H1 (cell line): Measurements from ENCODE around the gene ZBTB20. TPM values are rescaled to one million over a fixed set of nuclear protein-coding genes. Genes with fewer than 3 reads are reported as not detected.

Source experiments
- CTCF ChIA-PET: fragments of 300-600 bp; sonication (Branson Sonifier 250); formaldehyde crosslinking; loops from one replicate; lab custom pipeline; 2021; ENCODE audit not compliant: partially characterized antibody; lab: Charles Lee
- POLR2A ChIA-PET: fragments of 300-600 bp; sonication (Branson Sonifier 250); formaldehyde crosslinking; loops from one replicate; lab custom pipeline; 2021; ENCODE audit warnings: inconsistent platforms; ENCODE audit not compliant: partially characterized antibody; lab: Charles Lee
- DNase-seq, 2 experiments: peaks; one replicate each; pipeline versions ENCODE4 v3.0.0 to v3.0.0-alpha.2; 2010 to 2022; ENCODE audit warnings: low spot score in 2 of 2, low read depth in 1 of 2, mixed read lengths in 1 of 2
- FAIRE-seq: peaks from 2 replicates; lab custom pipeline; 2011; peaks lifted over from hg19 to GRCh38; lab: Jason Lieb, UNC
- H2AFZ ChIP-seq: 2 replicates; pipeline ENCODE4 v1.8.1; 2012; ENCODE audit warnings: low read length, inconsistent platforms
- H2AK5ac ChIP-seq: 2 replicates; pipeline ENCODE4 v1.6.1; 2013; ENCODE audit warnings: low read depth, low read length
- H2BK120ac ChIP-seq: replicated peaks from 2 replicates; pipeline ENCODE3; 2013; ENCODE audit warnings: low read depth, low read length, inconsistent platforms
- H2BK12ac ChIP-seq: 2 replicates; pipeline ENCODE4 v1.6.1; 2013; ENCODE audit warnings: low read depth, low read length
- H2BK15ac ChIP-seq: 2 replicates; pipeline ENCODE4 v1.6.1; 2013; ENCODE audit warnings: low read length
- H2BK20ac ChIP-seq: 2 replicates; pipeline ENCODE4 v1.6.1; 2013; ENCODE audit warnings: low read length
- H2BK5ac ChIP-seq: 2 replicates; pipeline ENCODE4 v1.6.1; 2013; ENCODE audit warnings: low read depth, low read length
- H3K14ac ChIP-seq: 2 replicates; pipeline ENCODE4 v1.6.1; 2013; ENCODE audit warnings: inconsistent platforms; ENCODE audit not compliant: insufficient read length
- H3K18ac ChIP-seq: 2 replicates; pipeline ENCODE4 v1.6.1; 2013; ENCODE audit warnings: low read length; ENCODE audit errors: extremely low read depth
- H3K23ac ChIP-seq: 2 replicates; pipeline ENCODE4 v1.6.1; 2013; ENCODE audit warnings: inconsistent platforms; ENCODE audit not compliant: insufficient read length
- H3K23me2 ChIP-seq: 2 replicates; pipeline ENCODE4 v1.6.1; 2013; ENCODE audit warnings: low read depth, low read length
- H3K27ac ChIP-seq: 2 replicates; pipeline ENCODE4 v1.6.1; 2011; ENCODE audit warnings: low read depth, low read length, inconsistent platforms
- H3K27me3 ChIP-seq, 4 experiments: replicated peaks in 1 of 4; 1 replicate in 1 of 4; 2 replicates in 3 of 4; pipeline versions ENCODE4 v1.6.1 to v1.8.1; 2011 to 2013; ENCODE audit warnings: low read length in 3 of 4, mild to moderate bottlenecking in 3 of 4, inconsistent platforms in 2 of 4, mixed read lengths in 2 of 4, moderate library complexity in 1 of 4; ENCODE audit not compliant: control insufficient read depth in 3 of 4, insufficient read depth in 3 of 4; ENCODE audit errors: extremely low read depth in 1 of 4
- H3K36me3 ChIP-seq, 4 experiments: 2 replicates each; pipeline versions ENCODE4 v1.6.1 to v1.8.1; 2011 to 2013; ENCODE audit warnings: mild to moderate bottlenecking in 4 of 4, low read length in 3 of 4, moderate library complexity in 2 of 4, control low read depth in 1 of 4, inconsistent platforms in 1 of 4; ENCODE audit not compliant: insufficient read depth in 4 of 4, control insufficient read depth in 2 of 4
- H3K4ac ChIP-seq: replicated peaks from 2 replicates; pipeline ENCODE3; 2013; ENCODE audit warnings: low read length, low read depth, mixed read lengths, inconsistent platforms; ENCODE audit not compliant: insufficient read length
- H3K4me1 ChIP-seq, 4 experiments: replicated peaks in 1 of 4; 1 replicate in 1 of 4; 2 replicates in 3 of 4; pipeline versions ENCODE4 v1.6.1 to v1.8.1; 2011 to 2013; ENCODE audit warnings: low read length in 3 of 4, inconsistent platforms in 2 of 4, mixed read lengths in 1 of 4; ENCODE audit not compliant: insufficient read depth in 4 of 4, control insufficient read depth in 3 of 4
- H3K4me2 ChIP-seq, 2 experiments: 2 replicates each; pipeline versions ENCODE4 v1.6.1 to v1.8.1; 2011 to 2013; ENCODE audit warnings: low read depth in 2 of 2, low read length in 2 of 2, control low read depth in 1 of 2, inconsistent platforms in 1 of 2, mild to moderate bottlenecking in 1 of 2; ENCODE audit not compliant: insufficient read depth in 1 of 2
- H3K4me3 ChIP-seq, 4 experiments: fragments of 200-600, 300-600 bp in 1 of 4; sonication (generic), shearing (Covaris generic), sonication (Bioruptor Twin) in 1 of 4; 2 replicates each; pipeline versions ENCODE4 v1.5.1 to v1.8.1; 2011 to 2016; ENCODE audit warnings: low read length in 4 of 4, low read depth in 3 of 4, control low read depth in 2 of 4, inconsistent platforms in 2 of 4, mild to moderate bottlenecking in 2 of 4, mixed read lengths in 1 of 4, moderate library complexity in 1 of 4; ENCODE audit not compliant: insufficient read depth in 2 of 4; ENCODE audit errors: extremely low read depth in 1 of 4
- H3K56ac ChIP-seq: replicated peaks from 2 replicates; pipeline ENCODE3; 2013; ENCODE audit warnings: low read depth, mild to moderate bottlenecking, mixed read lengths, low read length, inconsistent platforms; ENCODE audit not compliant: insufficient read length
- H3K79me1 ChIP-seq: 2 replicates; pipeline ENCODE4 v1.6.1; 2013; ENCODE audit warnings: low read depth, low read length, control low read depth
- H3K79me2 ChIP-seq, 2 experiments: 2 replicates each; pipeline versions ENCODE4 v1.6.1 to v1.8.1; 2012 to 2013; ENCODE audit warnings: low read length in 2 of 2, mild to moderate bottlenecking in 2 of 2, inconsistent platforms in 1 of 2; ENCODE audit not compliant: insufficient read depth in 2 of 2, control insufficient read depth in 1 of 2
- H3K9ac ChIP-seq, 4 experiments: replicated peaks in 1 of 4; 1 replicate in 1 of 4; 2 replicates in 3 of 4; pipeline versions ENCODE4 v1.6.1 to v1.8.1; 2011 to 2013; ENCODE audit warnings: low read depth in 3 of 4, low read length in 3 of 4, control low read depth in 2 of 4, mild to moderate bottlenecking in 2 of 4, moderate library complexity in 2 of 4, inconsistent platforms in 1 of 4; ENCODE audit errors: extremely low read depth in 1 of 4
- H3K9me3 ChIP-seq, 2 experiments: 2 replicates each; pipeline versions ENCODE4 v1.6.1 to v1.8.1; 2012 to 2013; ENCODE audit warnings: mild to moderate bottlenecking in 2 of 2, moderate library complexity in 2 of 2, control low read depth in 1 of 2, inconsistent platforms in 1 of 2, low read depth in 1 of 2, low read length in 1 of 2, mixed read lengths in 1 of 2; ENCODE audit not compliant: insufficient read depth in 2 of 2
- H4K20me1 ChIP-seq, 2 experiments: replicated peaks in 1 of 2; 2 replicates each; pipeline versions ENCODE3 to v1.8.1; 2011 to 2013; ENCODE audit warnings: inconsistent platforms in 2 of 2, low read length in 2 of 2, mild to moderate bottlenecking in 1 of 2; ENCODE audit not compliant: insufficient read depth in 2 of 2, control insufficient read depth in 1 of 2
- H4K5ac ChIP-seq: 2 replicates; pipeline ENCODE4 v1.6.1; 2013; ENCODE audit warnings: low read length, low read depth, mixed read lengths, inconsistent platforms; ENCODE audit not compliant: insufficient read length
- H4K8ac ChIP-seq: 2 replicates; pipeline ENCODE4 v1.8.0; 2013; ENCODE audit warnings: mild to moderate bottlenecking, moderate library complexity, low read length, inconsistent platforms; ENCODE audit not compliant: insufficient read depth; ENCODE audit errors: extremely low read depth
- H4K91ac ChIP-seq: replicated peaks from 2 replicates; pipeline ENCODE3; 2013; ENCODE audit warnings: low read length, mixed read lengths, inconsistent platforms; ENCODE audit not compliant: insufficient read length
- SIX5 ChIP-seq: IDR thresholded peaks from 2 replicates; pipeline ENCODE4 v1.6.1; 2011; ENCODE audit warnings: mild to moderate bottlenecking, low read depth, low read length
- SRF ChIP-seq: IDR thresholded peaks from 2 replicates; pipeline ENCODE4 v1.6.1; 2011; ENCODE audit warnings: mild to moderate bottlenecking, low read depth, low read length, moderate library complexity
- ZNF274 ChIP-seq: IDR thresholded peaks from 2 replicates; pipeline ENCODE4 v1.7.0; 2012; ENCODE audit warnings: low read length, borderline replicate concordance; ENCODE audit errors: extremely low read depth
- WGBS, 2 experiments: shearing (Covaris generic) in 1 of 2; methylation state at CpG; one replicate each; pipeline versions ENCODE4 v1.1.6 to v1.1.7; 2013 to 2015; ENCODE audit warnings: low lambda C conversion rate in 2 of 2, mixed read lengths in 2 of 2, inconsistent platforms in 1 of 2, low coverage in 1 of 2, missing lambda C conversion rate in 1 of 2; ENCODE audit not compliant: insufficient replicate concordance in 2 of 2, insufficient coverage in 1 of 2, insufficient read length in 1 of 2; ENCODE audit errors: extremely low coverage in 1 of 2, missing lambda C conversion rate in 1 of 2; 5-methylcytosine and 5-hydroxymethylcytosine counted together
- polyA plus RNA-seq, 7 experiments: library from polyadenylated mRNA; depleted of rRNA in 3 of 7; stranded (reverse) in 5 of 7; unstranded in 2 of 7; fragments of >200 nt in 5 of 7; fragments of 200-250 nt in 2 of 7; gene quantifications; 1 replicate in 5 of 7; 2 replicates in 1 of 7; 4 replicates in 1 of 7; pipeline versions ENCODE4 v1.2.1 to v1.2.3, GENCODE V29; 2011 to 2013; ENCODE audit warnings: missing spikeins in 2 of 7, mixed read lengths in 2 of 7
- total RNA-seq: library from RNA; stranded (reverse); fragmentation: NEBNext Ultra II Directional; extraction: Animal tissue kit (Norgen Biotek cat#: 25700); gene quantifications from 2 replicates; pipeline ENCODE4 v1.2.1, GENCODE V29; 2021

ZBTB20 gene
- total and polyA plus RNA-seq, 2 of the 8 experiments (the other 6 are each of a cell fraction or from before 2014, with no cell fraction given): 0.35 to 1.3 TPM

DNA sequence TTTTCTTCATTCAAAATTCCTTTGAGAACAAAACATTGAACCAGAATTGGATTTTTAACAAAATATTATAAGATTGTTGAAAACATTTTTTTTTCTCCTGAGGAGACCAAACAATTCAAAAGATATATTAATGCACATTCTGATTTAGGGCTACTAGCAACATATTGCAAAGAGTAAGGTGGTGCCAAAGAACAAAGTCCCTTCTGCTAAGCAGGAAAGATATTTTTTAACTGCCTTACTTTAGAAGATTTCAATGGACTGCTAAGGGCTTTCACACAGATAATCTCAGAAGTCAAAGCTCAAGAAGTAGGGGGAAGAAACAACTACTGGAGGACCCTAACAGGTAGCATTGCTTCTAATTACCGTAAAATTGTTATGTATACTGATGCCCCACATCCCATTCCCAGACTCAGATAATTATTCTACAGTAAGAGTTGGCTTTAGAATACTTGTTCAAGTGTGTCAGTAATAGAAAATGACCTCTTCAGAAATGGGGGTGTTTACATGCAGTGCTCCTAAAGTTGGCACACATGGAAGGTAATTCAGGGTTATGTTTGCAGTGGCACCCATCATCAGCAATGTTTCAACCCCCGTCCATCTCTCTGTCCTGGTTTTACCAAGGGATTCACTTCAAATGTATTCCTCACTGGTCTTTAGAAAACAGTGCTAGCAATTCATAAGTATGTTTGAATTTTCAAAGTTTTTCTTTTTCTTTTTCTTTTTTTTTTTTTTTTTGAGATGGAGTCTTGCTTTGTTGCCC, 354.7 kb downstream of the ZBTB20 start:
- Histone ChIP-seq H3K36me3 (no peaks in the 10 kb centered on the region), H3K14ac (no peak overlapping the region), H3K18ac (no peak overlapping the region), H2BK5ac (no peak overlapping the region), H3K4me3 (no peak overlapping the region), H4K5ac (no peak overlapping the region), H4K8ac (no peak overlapping the region), H3K23ac (no peak overlapping the region), H3K4me1 (peaks cover 0 to 3% (median 0%) of the 10 kb centered on the region in 4 experiments; a peak in 1 of 7 replicates), H3K79me2 (no peaks in the 10 kb centered on the region), H3K27ac (no peak overlapping the region), H2BK12ac (no peak overlapping the region), H3K23me2 (no peaks in the 10 kb centered on the region), H2BK15ac (no peak overlapping the region), H4K20me1 (no peaks in the 10 kb centered on the region), H3K9ac (no peak overlapping the region), H2AFZ (no peak overlapping the region), H2AK5ac (no peak overlapping the region), H2BK120ac (no peak overlapping the region), H3K27me3 (no peaks in the 10 kb centered on the region), H3K56ac (no peak overlapping the region), H3K4me2 (no peak overlapping the region), H3K9me3 (no peaks in the 10 kb centered on the region), H3K79me1 (no peaks in the 10 kb centered on the region), H4K91ac (no peak overlapping the region), H2BK20ac (no peak overlapping the region), H3K4ac (no peak overlapping the region)
- POLR2A ChIA-PET: no interaction called here
- DNase-seq (no peak), FAIRE-seq (no peak)
- 96% methylated on average over 2 of the region's 2 CpGs; no CpG with 5 or more reads in 1 of the 2 experiments for WGBS, 2 experiments
- CTCF ChIA-PET: no interaction called here
- TF ChIP-seq SIX5: no peak
- TF ChIP-seq SRF: no peak
- TF ChIP-seq ZNF274: no peak
